Memory B cell (primary cell): ENCODE measurements around the gene C9orf72.

Source experiments
- ATAC-seq: fragments of 150-1000 bp; cut with Tn5 transposase; 2 replicates; pipeline ENCODE4 v1.10.0; 2021; ENCODE audit warnings: low read depth, mild to moderate bottlenecking, moderate library complexity
- DNase-seq, 2 donors: peaks; one replicate each; pipeline ENCODE4 v3.0.0; 2022; ENCODE audit warnings: low spot score in 2 of 2
- H3K27ac Mint-ChIP-seq: one replicate; pipeline ENCODE4 v1.8.0; 2022; ENCODE audit warnings: mild to moderate bottlenecking, moderate library complexity, mixed read lengths
- H3K27me3 Mint-ChIP-seq: one replicate; pipeline ENCODE4 v1.8.0; 2022; ENCODE audit warnings: mixed read lengths
- H3K36me3 Mint-ChIP-seq: one replicate; pipeline ENCODE4 v1.8.0; 2022; ENCODE audit warnings: mild to moderate bottlenecking, mixed read lengths
- H3K4me1 Mint-ChIP-seq: one replicate; pipeline ENCODE4 v1.8.0; 2022; ENCODE audit warnings: mixed read lengths
- H3K4me3 Mint-ChIP-seq: one replicate; pipeline ENCODE4 v1.8.0; 2022; ENCODE audit warnings: mild to moderate bottlenecking, moderate library complexity, mixed read lengths
- H3K9me3 Mint-ChIP-seq: one replicate; pipeline ENCODE4 v1.8.0; 2022; ENCODE audit warnings: mixed read lengths

The C9orf72 gene

GRCh38 chr9:27528076-27528885 is 45.0 kb downstream of the C9orf72 start:
- Mint-ChIP-seq H3K9me3 (no peaks in the 10 kb centered on the region), H3K4me3 (peak overlapping the region; percentile 97), H3K27me3 (no peaks in the 10 kb centered on the region), H3K36me3 (peaks cover 5% of the 10 kb centered on the region), H3K4me1 (peaks cover 32% of the 10 kb centered on the region), H3K27ac (peak overlapping the region; percentile 95)
- DNase-seq (peak; percentile 50 to 56), ATAC-seq (peak; percentile 57)

- DNase-seq (no peak), ATAC-seq (no peak)
- Mint-ChIP-seq H3K4me3 (peak overlapping the region; percentile 97), H3K9me3 (no peaks in the 10 kb centered on the region), H3K4me1 (peaks cover 35% of the 10 kb centered on the region), H3K36me3 (peaks cover 5% of the 10 kb centered on the region), H3K27ac (peak overlapping the region; percentile 95), H3K27me3 (no peaks in the 10 kb centered on the region)
These were observed 45.6 kb downstream of the C9orf72 start for GRCh38 chr9:27527702-27528075.

DNA sequence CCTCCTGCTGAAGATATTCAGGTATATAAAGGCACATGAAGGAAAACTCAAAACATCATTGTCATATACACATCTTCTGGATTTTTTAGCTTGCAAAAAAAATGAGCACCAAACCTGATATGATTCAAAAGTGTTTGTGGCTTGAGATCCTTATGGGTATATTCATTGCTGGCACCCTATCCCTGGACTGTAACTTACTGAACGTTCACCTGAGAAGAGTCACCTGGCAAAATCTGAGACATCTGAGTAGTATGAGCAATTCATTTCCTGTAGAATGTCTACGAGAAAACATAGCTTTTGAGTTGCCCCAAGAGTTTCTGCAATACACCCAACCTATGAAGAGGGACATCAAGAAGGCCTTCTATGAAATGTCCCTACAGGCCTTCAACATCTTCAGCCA is 49.0 kb downstream of the C9orf72 start, which contains the start of gene IFNK:
Gene IFNK (plus strand): TSS at position 55 of the 400 bp plus-strand sequence. CDS start 47 bp downstream, at position 102.
- peaks cover 43% of the 10 kb centered on the region for H3K4me1 Mint-ChIP-seq
- no peaks in the 10 kb centered on the region for H3K9me3 Mint-ChIP-seq
- H3K36me3 Mint-ChIP-seq, result peaks cover 7% of the 10 kb centered on the region
- H3K27ac Mint-ChIP-seq, result peak within 1 kb of the TSS; percentile 33
- ATAC-seq (no peak), DNase-seq (no peak)
- H3K4me3 Mint-ChIP-seq, result peak within 1 kb of the TSS; percentile 1
- no peaks in the 10 kb centered on the region for H3K27me3 Mint-ChIP-seq

DNA sequence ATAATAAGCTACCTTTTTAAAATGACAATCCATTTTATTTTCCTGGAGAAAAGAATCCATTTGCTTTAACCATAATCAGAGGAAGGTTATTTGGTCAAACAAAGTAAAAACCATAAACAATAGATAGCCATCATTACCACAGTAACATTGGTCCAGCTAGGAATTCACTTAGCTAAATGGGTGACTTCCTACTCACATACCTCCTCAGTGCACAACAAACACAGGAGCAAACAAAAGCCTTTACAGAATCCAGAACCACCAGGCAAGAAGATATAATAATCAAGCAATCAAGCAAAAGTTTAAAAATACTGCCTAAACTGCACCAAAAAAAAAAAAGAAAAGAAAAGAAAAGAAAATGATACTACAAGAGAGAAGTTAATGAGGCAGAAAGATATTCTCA is 50.1 kb downstream of the C9orf72 start:
- peaks cover 48% of the 10 kb centered on the region for H3K4me1 Mint-ChIP-seq
- H3K36me3 Mint-ChIP-seq, result peaks cover 10% of the 10 kb centered on the region
- H3K27ac Mint-ChIP-seq, result no peak overlapping the region
- H3K27me3 Mint-ChIP-seq, result no peaks in the 10 kb centered on the region
- no peak for DNase-seq
- no peak for ATAC-seq
- H3K9me3 Mint-ChIP-seq, result no peaks in the 10 kb centered on the region
- H3K4me3 Mint-ChIP-seq, result no peak overlapping the region

GRCh38 chr9:27520986-27521385 is 52.3 kb downstream of the C9orf72 start:
- H3K9me3 Mint-ChIP-seq, result no peaks in the 10 kb centered on the region
- H3K36me3 Mint-ChIP-seq, result peaks cover 19% of the 10 kb centered on the region
- peaks cover 39% of the 10 kb centered on the region for H3K4me1 Mint-ChIP-seq
- no peak overlapping the region for H3K27ac Mint-ChIP-seq
- no peaks in the 10 kb centered on the region for H3K27me3 Mint-ChIP-seq
- DNase-seq (no peak), ATAC-seq (no peak)
- no peak overlapping the region for H3K4me3 Mint-ChIP-seq

DNA sequence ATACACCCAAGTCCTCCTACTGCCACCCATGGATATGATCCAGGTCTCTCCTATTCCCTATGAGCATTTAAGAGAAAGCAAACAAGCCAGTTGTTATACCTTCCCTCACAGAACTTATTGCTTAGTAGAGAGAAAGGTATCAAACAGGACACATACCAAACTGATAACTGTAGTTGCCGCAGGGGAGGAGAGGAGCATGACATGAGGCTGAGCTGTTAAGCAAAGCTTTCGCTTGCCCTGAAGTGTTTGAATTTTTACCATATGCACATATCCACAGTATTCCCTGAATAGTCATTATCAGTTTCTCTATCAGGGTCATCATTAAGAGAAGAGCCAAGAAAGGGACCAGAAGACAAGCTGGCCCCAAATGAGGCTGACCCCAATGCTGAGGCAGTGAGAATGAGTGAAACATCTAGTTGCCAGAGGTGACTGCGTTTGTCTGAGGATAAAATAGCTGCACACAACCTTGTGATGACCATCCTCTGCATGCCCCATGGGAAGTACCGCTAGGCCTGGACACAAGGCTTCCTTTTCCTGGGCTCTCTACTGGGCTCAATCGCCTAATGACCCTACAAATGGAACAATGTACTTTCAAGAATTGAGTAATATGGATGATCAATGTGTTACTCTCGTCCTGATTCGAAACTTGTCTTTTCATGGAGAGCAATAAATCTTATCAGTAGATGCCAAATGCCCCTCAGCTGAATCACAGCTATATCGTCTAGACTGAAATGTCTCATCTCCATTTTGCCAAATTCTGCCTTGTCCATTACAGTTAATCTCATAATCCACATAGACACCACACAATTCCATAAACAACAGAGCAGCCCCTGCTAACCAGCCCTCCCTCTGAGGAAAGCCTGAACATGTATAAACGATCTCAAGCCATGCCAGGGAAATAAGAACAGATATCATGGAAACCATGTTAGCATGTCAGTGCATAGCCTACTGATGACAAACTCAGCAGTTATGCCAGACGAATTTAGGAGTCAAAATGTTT is 53.5 kb downstream of the C9orf72 start:
- no peak overlapping the region for H3K4me3 Mint-ChIP-seq
- no peaks in the 10 kb centered on the region for H3K27me3 Mint-ChIP-seq
- H3K9me3 Mint-ChIP-seq, result no peaks in the 10 kb centered on the region
- H3K36me3 Mint-ChIP-seq, result peaks cover 19% of the 10 kb centered on the region
- no peak overlapping the region for H3K27ac Mint-ChIP-seq
- H3K4me1 Mint-ChIP-seq, result peaks cover 39% of the 10 kb centered on the region
- ATAC-seq (no peak), DNase-seq (no peak)

DNA sequence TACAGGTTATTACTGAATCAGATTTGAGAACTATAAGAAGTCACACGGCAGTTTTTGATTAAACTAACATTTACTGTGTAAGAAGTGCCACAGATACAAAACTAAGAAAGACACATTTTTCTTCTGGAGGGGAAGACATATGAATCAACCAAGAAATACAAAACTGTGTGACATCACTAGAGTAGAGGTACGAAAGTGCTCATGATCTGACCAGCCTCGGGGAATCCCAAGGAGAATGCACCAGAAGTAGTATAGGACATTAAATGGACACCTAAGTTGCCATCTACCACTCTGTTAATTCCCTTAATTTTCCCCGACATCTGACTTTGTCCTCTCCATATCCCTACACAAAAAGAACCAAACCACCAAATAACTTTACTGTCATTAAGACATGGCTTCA is 54.5 kb downstream of the C9orf72 start:
- no peak for DNase-seq
- no peak overlapping the region for H3K27ac Mint-ChIP-seq
- H3K9me3 Mint-ChIP-seq, result no peaks in the 10 kb centered on the region
- peaks cover 34% of the 10 kb centered on the region for H3K4me1 Mint-ChIP-seq
- no peak overlapping the region for H3K4me3 Mint-ChIP-seq
- ATAC-seq, result no peak
- no peaks in the 10 kb centered on the region for H3K27me3 Mint-ChIP-seq
- peaks cover 15% of the 10 kb centered on the region for H3K36me3 Mint-ChIP-seq

- H3K27ac Mint-ChIP-seq, result no peak overlapping the region
- peaks cover 38% of the 10 kb centered on the region for H3K4me1 Mint-ChIP-seq
- H3K9me3 Mint-ChIP-seq, result no peaks in the 10 kb centered on the region
- no peak for DNase-seq
- ATAC-seq, result no peak
- no peak overlapping the region for H3K4me3 Mint-ChIP-seq
- H3K36me3 Mint-ChIP-seq, result peaks cover 17% of the 10 kb centered on the region
- H3K27me3 Mint-ChIP-seq, result no peaks in the 10 kb centered on the region
These were observed 55.3 kb downstream of the C9orf72 start for GRCh38 chr9:27518006-27518405.

GRCh38 chr9:27514551-27514950 is 58.7 kb downstream of the C9orf72 start:
- H3K27me3 Mint-ChIP-seq, result no peaks in the 10 kb centered on the region
- no peaks in the 10 kb centered on the region for H3K9me3 Mint-ChIP-seq
- no peak overlapping the region for H3K27ac Mint-ChIP-seq
- peaks cover 15% of the 10 kb centered on the region for H3K36me3 Mint-ChIP-seq
- H3K4me1 Mint-ChIP-seq, result peaks cover 34% of the 10 kb centered on the region
- H3K4me3 Mint-ChIP-seq, result no peak overlapping the region
- no peak for ATAC-seq
- DNase-seq, result no peak

DNA sequence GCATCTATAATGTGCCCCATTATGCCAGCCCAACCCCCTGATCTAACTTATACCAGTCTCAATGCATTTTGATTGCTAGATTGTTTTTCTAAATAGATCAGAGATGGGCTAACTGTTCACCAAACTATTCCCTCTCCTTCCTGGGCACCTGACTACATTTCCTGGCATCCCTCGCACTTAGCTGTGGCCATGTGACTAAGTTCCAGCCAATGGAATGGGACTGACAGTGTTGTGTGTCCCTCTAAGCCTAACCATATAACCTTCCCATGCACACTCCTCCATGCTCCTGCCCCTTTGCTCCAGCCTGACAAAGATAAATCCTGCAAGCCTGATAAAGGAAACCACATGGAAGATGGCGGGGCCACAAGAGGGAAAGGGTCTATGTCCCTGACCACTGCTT is 61.5 kb downstream of the C9orf72 start:
- H3K27ac Mint-ChIP-seq, result no peak overlapping the region
- no peaks in the 10 kb centered on the region for H3K9me3 Mint-ChIP-seq
- H3K27me3 Mint-ChIP-seq, result no peaks in the 10 kb centered on the region
- H3K4me3 Mint-ChIP-seq, result no peak overlapping the region
- peaks cover 13% of the 10 kb centered on the region for H3K36me3 Mint-ChIP-seq
- peaks cover 26% of the 10 kb centered on the region for H3K4me1 Mint-ChIP-seq
- ATAC-seq, result no peak
- DNase-seq, result no peak

GRCh38 chr9:27510780-27511179 is 62.5 kb downstream of the C9orf72 start:
- DNase-seq, result no peak
- no peaks in the 10 kb centered on the region for H3K27me3 Mint-ChIP-seq
- peak overlapping the region; percentile 54 for H3K27ac Mint-ChIP-seq
- ATAC-seq, result no peak
- H3K36me3 Mint-ChIP-seq, result peaks cover 12% of the 10 kb centered on the region
- peaks cover 26% of the 10 kb centered on the region for H3K4me1 Mint-ChIP-seq
- H3K9me3 Mint-ChIP-seq, result no peaks in the 10 kb centered on the region
- no peak overlapping the region for H3K4me3 Mint-ChIP-seq

DNA sequence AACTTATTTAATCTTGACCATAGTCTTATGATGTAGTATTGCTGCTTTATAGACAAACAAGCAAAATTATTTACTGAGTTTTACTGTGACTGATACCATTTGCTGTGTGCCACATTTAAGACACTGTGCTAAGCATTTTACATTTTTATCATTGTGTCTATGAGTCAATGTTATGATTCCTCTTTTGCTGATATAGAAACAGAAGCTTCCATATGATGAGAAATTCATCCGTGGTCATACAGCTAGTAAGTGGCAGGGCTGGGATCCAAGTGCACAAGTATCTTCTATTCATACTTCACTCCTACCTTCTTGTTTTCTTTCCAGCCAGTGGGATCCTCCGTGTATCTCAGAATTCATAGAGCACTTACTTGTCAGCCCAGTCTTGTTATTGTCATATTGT is 66.3 kb downstream of the C9orf72 start:
- no peak overlapping the region for H3K27ac Mint-ChIP-seq
- H3K27me3 Mint-ChIP-seq, result no peaks in the 10 kb centered on the region
- H3K4me1 Mint-ChIP-seq, result peaks cover 32% of the 10 kb centered on the region
- DNase-seq, result no peak
- peaks cover 1% of the 10 kb centered on the region for H3K9me3 Mint-ChIP-seq
- no peak for ATAC-seq
- peaks cover 14% of the 10 kb centered on the region for H3K36me3 Mint-ChIP-seq
- H3K4me3 Mint-ChIP-seq, result no peak overlapping the region

DNA sequence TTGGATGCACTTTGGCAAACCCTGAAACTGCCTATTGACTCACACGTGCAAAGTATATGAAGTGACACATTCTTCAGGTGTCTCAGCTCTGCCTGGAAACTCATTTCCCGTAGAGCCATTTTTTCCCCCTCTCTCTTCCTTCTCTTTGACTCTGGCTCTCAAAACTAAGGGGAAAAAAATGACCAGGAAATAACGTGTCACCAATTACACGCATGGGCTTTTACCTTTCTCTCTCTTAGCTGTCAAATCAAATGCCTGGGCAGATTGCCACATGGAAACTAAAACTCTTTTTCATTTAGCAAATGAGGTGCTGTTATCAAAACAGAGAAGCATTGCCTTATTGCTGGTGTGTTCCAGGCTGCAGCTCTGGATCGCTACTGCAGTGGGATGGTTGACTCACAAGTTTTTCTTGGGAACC is 67.5 kb downstream of the C9orf72 start:
- Mint-ChIP-seq H3K9me3 (peaks cover 1% of the 10 kb centered on the region), H3K27me3 (no peaks in the 10 kb centered on the region), H3K4me3 (no peak overlapping the region), H3K27ac (peak overlapping the region; percentile 58), H3K36me3 (peaks cover 14% of the 10 kb centered on the region), H3K4me1 (peaks cover 40% of the 10 kb centered on the region)
- ATAC-seq (no peak), DNase-seq (no peak)

DNA sequence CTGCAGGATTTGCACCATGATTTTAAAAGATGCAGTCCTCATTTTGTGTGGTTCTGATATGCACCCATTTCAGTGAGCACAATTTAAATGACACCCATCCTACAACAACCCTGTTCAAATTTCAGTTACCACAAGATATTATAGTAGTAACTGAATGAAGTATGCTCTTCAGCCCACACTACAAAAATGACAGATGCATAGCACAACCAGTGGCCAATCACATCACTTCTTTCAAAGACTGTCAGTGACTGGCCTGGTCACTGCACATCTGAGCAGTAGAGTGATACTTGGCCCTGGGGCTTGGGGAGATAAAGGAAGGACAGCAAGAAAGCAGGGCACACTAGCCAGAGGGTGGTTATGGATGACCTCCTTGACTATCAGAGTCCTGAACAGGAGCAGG is 69.0 kb downstream of the C9orf72 start:
- H3K27ac Mint-ChIP-seq, result peak overlapping the region; percentile 14
- H3K27me3 Mint-ChIP-seq, result no peaks in the 10 kb centered on the region
- DNase-seq (no peak), ATAC-seq (no peak)
- H3K36me3 Mint-ChIP-seq, result peaks cover 14% of the 10 kb centered on the region
- H3K9me3 Mint-ChIP-seq, result peaks cover 1% of the 10 kb centered on the region
- peaks cover 42% of the 10 kb centered on the region for H3K4me1 Mint-ChIP-seq
- H3K4me3 Mint-ChIP-seq, result no peak overlapping the region
